HepG2 (cell line): ENCODE measurements around the gene TMEM178A. TPM values are rescaled to one million over a fixed set of nuclear protein-coding genes. Genes with fewer than 3 reads are reported as not detected.
A peak's percentile ranks its signal among the peaks of the same experiment; 100 is the strongest.

Source experiments
- GPBP1L1 ChIP-seq: sonication (generic); formaldehyde crosslinking; IDR thresholded peaks from 2 replicates; pipeline ENCODE4 v1.5.0; 2020; ENCODE audit warnings: mild to moderate bottlenecking, missing genetic modification reagents
- MLXIP ChIP-seq: sonication (generic); formaldehyde crosslinking; IDR thresholded peaks from 2 replicates; pipeline ENCODE4 v1.9.0; 2021; ENCODE audit warnings: missing genetic modification reagents, borderline replicate concordance
- MZF1 ChIP-seq: sonication (generic); formaldehyde crosslinking; IDR thresholded peaks from 2 replicates; pipeline ENCODE4 v1.8.1; 2023; ENCODE audit warnings: mild to moderate bottlenecking, missing genetic modification reagents, borderline replicate concordance
- RAD21 ChIP-seq: fragments of 450-650 bp; formaldehyde crosslinking; IDR thresholded peaks from 2 replicates; pipeline ENCODE4 v1.5.0; 2020; ENCODE audit warnings: mild to moderate bottlenecking
- REST ChIP-seq, 2 experiments: IDR thresholded peaks; 2 replicates each; pipeline ENCODE4 v1.6.1; 2011 to 2012; ENCODE audit warnings: low read length in 2 of 2, borderline replicate concordance in 1 of 2, low read depth in 1 of 2, mild to moderate bottlenecking in 1 of 2, moderate library complexity in 1 of 2
- RNF2 ChIP-seq: fragments of 450-650 bp; conservative IDR thresholded peaks from 2 replicates; pipeline ENCODE4 v1.6.1; 2016; ENCODE audit warnings: low read depth
- ZFY ChIP-seq: sonication (generic); formaldehyde crosslinking; IDR thresholded peaks from 2 replicates; pipeline ENCODE4 v1.4.0; 2020; ENCODE audit warnings: missing genetic modification reagents
- ZNF225 ChIP-seq: sonication (generic); formaldehyde crosslinking; IDR thresholded peaks from 2 replicates; pipeline ENCODE4 v1.4.0; 2020; ENCODE audit warnings: mild to moderate bottlenecking, missing genetic modification reagents
- ZNF263 ChIP-seq: sonication (generic); formaldehyde crosslinking; IDR thresholded peaks from 2 replicates; pipeline ENCODE4 v1.4.0; 2020; ENCODE audit warnings: missing genetic modification reagents
- ZNF512B ChIP-seq: sonication (generic); formaldehyde crosslinking; IDR thresholded peaks from 2 replicates; pipeline ENCODE4 v1.5.1; 2020; ENCODE audit warnings: missing genetic modification reagents, mild to moderate bottlenecking, borderline replicate concordance
- ZNF687 ChIP-seq: sonication (generic); formaldehyde crosslinking; IDR thresholded peaks from 2 replicates; pipeline ENCODE4 v1.5.1; 2020; ENCODE audit warnings: mild to moderate bottlenecking, missing genetic modification reagents, moderate library complexity
- ZZZ3 ChIP-seq: sonication (generic); formaldehyde crosslinking; IDR thresholded peaks from 2 replicates; pipeline ENCODE4 v1.4.0; 2020; ENCODE audit warnings: missing genetic modification reagents, mild to moderate bottlenecking, borderline replicate concordance
- polyA plus RNA-seq, 8 experiments: library from polyadenylated mRNA; depleted of rRNA in 3 of 8; stranded (reverse) in 7 of 8; unstranded in 1 of 8; fragments of >200 nt; fragmentation: Illumina TruSeq in 4 of 8; extraction: Trizol in 4 of 8; gene quantifications; 2 replicates each; pipeline versions ENCODE4 v1.2.1 to v1.2.3, GENCODE V29; 2011 to 2016; ENCODE audit warnings: low read depth in 4 of 8, missing spikeins in 1 of 8, mixed read lengths in 1 of 8; ENCODE audit not compliant: insufficient read depth in 1 of 8
- total RNA-seq, 5 experiments: library from RNA; depleted of rRNA; stranded (reverse); fragments of >200 nt; fragmentation: Illumina TruSeq; extraction: Trizol; gene quantifications; 2 replicates each; pipeline ENCODE4 v1.2.3, GENCODE V29; 2016; ENCODE audit warnings: low read depth in 1 of 5

Gene TMEM178A
- total and polyA plus RNA-seq, 2 of the 13 experiments (the other 11 are each of a cell fraction or from before 2014, with no cell fraction given), result 0.38 to 3.3 TPM

GRCh38 chr2:39665811-39666490 is at the start of gene TMEM178A (continued):
- TF ChIP-seq MLXIP, result no peak
- TF ChIP-seq REST (IDR thresholded peaks at IDR 0.05; ENCODE audit: borderline replicate concordance in 1 of 2, low read depth in 1 of 2, low read length in 2 of 2), result no peak
- no peak for TF ChIP-seq ZNF225 (CRISPR knock-in tag)
- peak; percentile 32; the same call in 1 of the 2 replicates for TF ChIP-seq ZFY (CRISPR knock-in tag)
- TF ChIP-seq RAD21 (CRISPR knock-in tag), result 0 out of 2 replicates have a peak, but pooled peaks have one; percentile 9
- TF ChIP-seq ZZZ3 (CRISPR knock-in tag), result no peak
- TF ChIP-seq ZNF512B, result peak; percentile 28; the same call in 1 of the 2 replicates
- peak; percentile 43 for TF ChIP-seq ZNF263 (CRISPR knock-in tag)
- TF ChIP-seq ZNF687, result peak; percentile 41
- TF ChIP-seq MZF1 (CRISPR knock-in tag), result no peak
- no peak for TF ChIP-seq GPBP1L1 (CRISPR knock-in tag)
- TF ChIP-seq RNF2, result 0 out of 2 replicates have a peak, but pooled peaks have one; percentile 42
